Activated CD4-positive, alpha-beta memory T cell treated with anti-CD3 and anti-CD28 coated beads for 36 hours (primary cell): ENCODE results near the gene AURKB. TPM values are rescaled to one million over a fixed set of nuclear protein-coding genes. Genes with fewer than 3 reads are reported as not detected.
"Not testable (repeated sequence)": the region's sequence is repeated elsewhere in the genome, so short reads cannot be mapped to it uniquely, and the experiment has no call there.

ENCODE experiments used
- CTCF ChIA-PET: fragments of 350-600 bp; sonication (Branson Sonifier 250); formaldehyde crosslinking; loops from one replicate; lab custom pipeline; 2021; ENCODE audit warnings: antibody characterized with exemption, inconsistent platforms; lab: Charles Lee
- POLR2A ChIA-PET: fragments of 350-600 bp; sonication (Branson Sonifier 250); formaldehyde crosslinking; loops from one replicate; lab custom pipeline; 2021; ENCODE audit warnings: antibody characterized with exemption; lab: Charles Lee
- DNase-seq: peaks from one replicate; pipeline ENCODE4 v3.0.0-alpha.2; 2020
- H3K27ac Mint-ChIP-seq: one replicate; pipeline ENCODE4 v1.8.0; 2021; ENCODE audit warnings: mixed read lengths
- H3K27me3 Mint-ChIP-seq: one replicate; pipeline ENCODE4 v1.8.0; 2021; ENCODE audit warnings: mixed read lengths
- H3K36me3 Mint-ChIP-seq: one replicate; pipeline ENCODE4 v1.8.0; 2021; ENCODE audit warnings: mixed read lengths
- H3K4me1 Mint-ChIP-seq: one replicate; pipeline ENCODE4 v1.8.0; 2021; ENCODE audit warnings: low read depth, mixed read lengths
- H3K4me3 Mint-ChIP-seq: one replicate; pipeline ENCODE4 v1.8.0; 2021; ENCODE audit warnings: mild to moderate bottlenecking, mixed read lengths
- H3K9me3 Mint-ChIP-seq: one replicate; pipeline ENCODE4 v1.8.0; 2021; ENCODE audit warnings: mixed read lengths
- intact Hi-C: fragments of 100-400 bp; cut with micrococcal nuclease; formaldehyde crosslinking; loops from one replicate; pipeline ENCODE4 v1.15.1; 2023
- total RNA-seq, 2 experiments: library from RNA; stranded (reverse); gene quantifications; one replicate each; pipeline ENCODE4 v1.2.3, GENCODE V29; 2021

The AURKB gene
- total RNA-seq, 2 experiments from 2014 or later, result 184 TPM

GRCh38 chr17:8173056-8173870 lies 37.1 kb downstream of the AURKB start:
- ChIA-PET POLR2A (interaction anchor here (0.7 to 3.5 kb wide), 35 partner anchors 9 to 487 kb away, joined by 3 to 146 read pairs (median 6); partner anchors contain the start of genes AURKB, BORCS6, CTC1 and HES7), CTCF (interaction anchor here (1.0 to 1.3 kb wide), 7 partner anchors 9 to 486 kb away, joined by 3 to 10 read pairs (median 7); partner anchors contain the start of genes BORCS6, TP53 and VAMP2)
- Mint-ChIP-seq H3K27ac (peak overlapping the region; percentile 98), H3K9me3 (no peaks in the 10 kb centered on the region), H3K4me1 (peaks cover 40% of the 10 kb centered on the region), H3K36me3 (peaks cover 8% of the 10 kb centered on the region), H3K27me3 (peaks cover 4% of the 10 kb centered on the region), H3K4me3 (peak overlapping the region; percentile 77)
- peak; percentile 89 for DNase-seq
- intact Hi-C loops, result loop anchor here (1.0 to 5.0 kb wide), 7 partner anchors 9 to 74 kb away; no protein-coding TSS in a partner anchor

- CTCF ChIA-PET, result interaction anchor here (0.6 to 0.8 kb wide), 2 partner anchors 12 to 153 kb away, joined by 3 read pairs; no protein-coding TSS in a partner anchor
Measured at GRCh38 chr17:8170186-8170585, 40.2 kb downstream of the AURKB start.

GRCh38 chr17:8167526-8167925 lies 42.8 kb downstream of the AURKB start:
- ChIA-PET CTCF (interaction anchor here (0.6 to 2.0 kb wide), 4 partner anchors 9 to 134 kb away, joined by 3 to 9 read pairs (median 4); no protein-coding TSS in a partner anchor), POLR2A (interaction anchor here (1.0 kb wide), 1 partner anchor 80 kb away, joined by 3 read pairs; no protein-coding TSS in a partner anchor)
- Mint-ChIP-seq H3K27ac (no peak overlapping the region), H3K36me3 (no peaks in the 10 kb centered on the region), H3K9me3 (no peaks in the 10 kb centered on the region), H3K4me3 (no peak overlapping the region), H3K27me3 (no peaks in the 10 kb centered on the region), H3K4me1 (peaks cover 24% of the 10 kb centered on the region)
- intact Hi-C loops, result no loop called here
- DNase-seq, result no peak

More at GRCh38 chr17:8170186-8170585, 40.2 kb downstream of the AURKB start:
- POLR2A ChIA-PET, result interaction anchor here (0.8 kb wide), 1 partner anchor 14 kb away, joined by 4 read pairs; no protein-coding TSS in a partner anchor
- H3K9me3 Mint-ChIP-seq, H3K4me3 Mint-ChIP-seq, H3K36me3 Mint-ChIP-seq, DNase-seq, H3K27ac Mint-ChIP-seq, H3K27me3 Mint-ChIP-seq: not testable (repeated sequence)
- H3K4me1 Mint-ChIP-seq, result peaks cover 26% of the 10 kb centered on the region
- intact Hi-C loops, result loop anchor here (5.0 kb wide), 1 partner anchor 52 kb away; no protein-coding TSS in a partner anchor

- ChIA-PET CTCF (interaction anchor here (1.3 to 2.0 kb wide), 2 partner anchors 8 to 46 kb away, joined by 4 to 9 read pairs; no protein-coding TSS in a partner anchor), POLR2A (no interaction called here)
- peaks cover 3% of the 10 kb centered on the region for H3K36me3 Mint-ChIP-seq
- no peak overlapping the region for H3K27ac Mint-ChIP-seq
- no peak for DNase-seq
- peaks cover 24% of the 10 kb centered on the region for H3K4me1 Mint-ChIP-seq
- no peaks in the 10 kb centered on the region for H3K9me3 Mint-ChIP-seq
- intact Hi-C loops, result no loop called here
- H3K4me3 Mint-ChIP-seq, result no peak overlapping the region
- no peaks in the 10 kb centered on the region for H3K27me3 Mint-ChIP-seq
Measured at GRCh38 chr17:8166731-8167130, 43.6 kb downstream of the AURKB start.

- DNase-seq, result peak; percentile 40
- Mint-ChIP-seq H3K4me3 (peak overlapping the region; percentile 77), H3K27me3 (no peaks in the 10 kb centered on the region), H3K27ac (peak overlapping the region; percentile 95), H3K36me3 (peaks cover 20% of the 10 kb centered on the region), H3K9me3 (no peaks in the 10 kb centered on the region), H3K4me1 (peaks cover 42% of the 10 kb centered on the region)
- ChIA-PET CTCF (interaction anchor here (1.2 to 1.6 kb wide), 3 partner anchors 25 to 45 kb away, joined by 3 to 7 read pairs (median 5); no protein-coding TSS in a partner anchor), POLR2A (interaction anchor here (1.0 to 4.5 kb wide), 9 partner anchors 8 to 83 kb away, joined by 3 to 146 read pairs (median 5); partner anchors contain the start of genes CTC1, PER1 and TMEM107)
- intact Hi-C loops, result loop anchor here (1.0 kb wide), 4 partner anchors 8 to 46 kb away; partner anchors contain the start of gene AURKB
Measured at GRCh38 chr17:8164815-8165131, 45.6 kb downstream of the AURKB start.

- ChIA-PET CTCF (interaction anchor here (1.2 to 1.6 kb wide), 3 partner anchors 25 to 44 kb away, joined by 3 to 7 read pairs (median 5); no protein-coding TSS in a partner anchor), POLR2A (interaction anchor here (0.5 to 4.5 kb wide), 12 partner anchors 9 to 85 kb away, joined by 3 to 146 read pairs (median 4); partner anchors contain the start of genes AURKB, CTC1, PER1 and PFAS)
- peak; percentile 92 for DNase-seq
- peak overlapping the region; percentile 77 for H3K4me3 Mint-ChIP-seq
- no peaks in the 10 kb centered on the region for H3K27me3 Mint-ChIP-seq
- peaks cover 46% of the 10 kb centered on the region for H3K4me1 Mint-ChIP-seq
- H3K27ac Mint-ChIP-seq, result peak overlapping the region; percentile 95
- intact Hi-C loops, result loop anchor here (1.0 kb wide), 4 partner anchors 8 to 46 kb away; partner anchors contain the start of gene AURKB
- H3K9me3 Mint-ChIP-seq, result no peaks in the 10 kb centered on the region
- H3K36me3 Mint-ChIP-seq, result peaks cover 24% of the 10 kb centered on the region
Measured at GRCh38 chr17:8163978-8164814, 46.2 kb downstream of the AURKB start.

GRCh38 chr17:8162997-8163977 lies 47.1 kb downstream of the AURKB start:
- Mint-ChIP-seq H3K27ac (peak overlapping the region; percentile 95), H3K4me1 (peaks cover 52% of the 10 kb centered on the region)

GRCh38 chr17:8162233-8162996 lies 48.0 kb downstream of the AURKB start, which contains the start of gene VAMP2:
Gene VAMP2 (minus strand): TSS chr17:8162948. CDS start chr17:8162879, 69 bp downstream.
- peaks cover 24% of the 10 kb centered on the region for H3K36me3 Mint-ChIP-seq
- peak; percentile 88 for DNase-seq
- no peaks in the 10 kb centered on the region for H3K27me3 Mint-ChIP-seq
- H3K4me1 Mint-ChIP-seq, result peaks cover 52% of the 10 kb centered on the region
- peak within 1 kb of the TSS; percentile 95 for H3K27ac Mint-ChIP-seq
- intact Hi-C loops, result no loop called here
- CTCF ChIA-PET, result interaction anchor here (1.6 to 2.2 kb wide), 2 partner anchors 11 to 59 kb away, joined by 3 to 8 read pairs; no protein-coding TSS in a partner anchor
- H3K9me3 Mint-ChIP-seq, result no peaks in the 10 kb centered on the region
- peak within 1 kb of the TSS; percentile 86 for H3K4me3 Mint-ChIP-seq
- POLR2A ChIA-PET, result interaction anchor here (0.6 to 4.5 kb wide), 2 partner anchors 9 to 11 kb away, joined by 3 to 146 read pairs; no protein-coding TSS in a partner anchor

More at GRCh38 chr17:8162997-8163977, 47.1 kb downstream of the AURKB start:
- Mint-ChIP-seq H3K36me3 (peaks cover 24% of the 10 kb centered on the region), H3K4me3 (peak overlapping the region; percentile 86), H3K9me3 (no peaks in the 10 kb centered on the region), H3K27me3 (no peaks in the 10 kb centered on the region)
- peak; percentile 46 for DNase-seq
- intact Hi-C loops, result no loop called here
- CTCF ChIA-PET, result interaction anchor here (1.2 to 2.2 kb wide), 4 partner anchors 10 to 43 kb away, joined by 3 to 8 read pairs (median 6); no protein-coding TSS in a partner anchor
- POLR2A ChIA-PET, result interaction anchor here (0.5 to 4.5 kb wide), 14 partner anchors 8 to 86 kb away, joined by 3 to 146 read pairs (median 4); partner anchors contain the start of genes AURKB, CTC1, PER1 and PFAS
